HS-27A (cell line): ENCODE data around the gene TRIM15.
A peak's percentile ranks its signal among the peaks of the same experiment; 100 is the strongest.

Experiments
- DNase-seq: peaks from one replicate; pipeline ENCODE4 v3.0.0-alpha.2; 2012; ENCODE audit warnings: low read depth, missing footprints

The TRIM15 gene

GRCh38 chr6:30145818-30146217 is 17.5 kb upstream of the TRIM15 start:
- no peak for DNase-seq

GRCh38 chr6:30147096-30147495 is 16.2 kb upstream of the TRIM15 start:
- DNase-seq, result no peak

GRCh38 chr6:30149234-30149633 is 14.1 kb upstream of the TRIM15 start:
- no peak for DNase-seq

GRCh38 chr6:30149858-30150550 is 13.3 kb upstream of the TRIM15 start:
- DNase-seq, result no peak

- no peak for DNase-seq
These were observed 12.5 kb upstream of the TRIM15 start for GRCh38 chr6:30150671-30151395.

- DNase-seq, result no peak
These were observed 11.8 kb upstream of the TRIM15 start for GRCh38 chr6:30151580-30151979.

GRCh38 chr6:30152016-30152673 is 11.2 kb upstream of the TRIM15 start:
- no peak for DNase-seq

- no peak for DNase-seq
These were observed 10.3 kb upstream of the TRIM15 start for GRCh38 chr6:30152910-30153610.

- no peak for DNase-seq
These were observed 9.3 kb upstream of the TRIM15 start for GRCh38 chr6:30154061-30154460.

- peak; percentile 92 for DNase-seq
These were observed 8.4 kb upstream of the TRIM15 start for GRCh38 chr6:30154709-30155519.

- DNase-seq, result no peak
These were observed 7.7 kb upstream of the TRIM15 start for GRCh38 chr6:30155520-30156261.

- peak; percentile 69 for DNase-seq
These were observed 7.1 kb upstream of the TRIM15 start for GRCh38 chr6:30156262-30156599.

GRCh38 chr6:30156774-30157173 is 6.6 kb upstream of the TRIM15 start:
- no peak for DNase-seq

- DNase-seq, result no peak
These were observed 5.8 kb upstream of the TRIM15 start for GRCh38 chr6:30157581-30157980.

- DNase-seq, result no peak
These were observed 5.3 kb upstream of the TRIM15 start for GRCh38 chr6:30157999-30158398.

GRCh38 chr6:30158475-30159040 is 4.8 kb upstream of the TRIM15 start:
- no peak for DNase-seq

GRCh38 chr6:30160008-30160784 is 3.1 kb upstream of the TRIM15 start:
- DNase-seq, result no peak

- no peak for DNase-seq
These were observed 2.4 kb upstream of the TRIM15 start, which contains the start of gene TRIM10 for GRCh38 chr6:30160785-30161531. Gene TRIM10 (minus strand): TSS chr6:30161211. CDS start chr6:30160858, 353 bp downstream.
